Thyroid gland (tissue), 4 donors: ENCODE data around the gene TOX3.

Source experiments
- POLR2A ChIP-seq, 2 donors: fragments of 450-650 bp; IDR thresholded peaks; one replicate each; pipeline ENCODE4 v1.6.1; 2017; ENCODE audit warnings: antibody characterized with exemption in 2 of 2, mild to moderate bottlenecking in 2 of 2, moderate library complexity in 1 of 2
- TF ChIP-seq, protein P1 (sequence below), 6 experiments: fragments of 200-600 bp in 3 of 6; fragments of 450-650 bp in 3 of 6; sonication (generic) in 3 of 6; IDR thresholded peaks; one replicate each; pipeline ENCODE4 v1.5.1; 2016 to 2019; ENCODE audit warnings: antibody characterized with exemption in 6 of 6, mild to moderate bottlenecking in 2 of 6, inconsistent platforms in 1 of 6, moderate library complexity in 1 of 6

DNA sequence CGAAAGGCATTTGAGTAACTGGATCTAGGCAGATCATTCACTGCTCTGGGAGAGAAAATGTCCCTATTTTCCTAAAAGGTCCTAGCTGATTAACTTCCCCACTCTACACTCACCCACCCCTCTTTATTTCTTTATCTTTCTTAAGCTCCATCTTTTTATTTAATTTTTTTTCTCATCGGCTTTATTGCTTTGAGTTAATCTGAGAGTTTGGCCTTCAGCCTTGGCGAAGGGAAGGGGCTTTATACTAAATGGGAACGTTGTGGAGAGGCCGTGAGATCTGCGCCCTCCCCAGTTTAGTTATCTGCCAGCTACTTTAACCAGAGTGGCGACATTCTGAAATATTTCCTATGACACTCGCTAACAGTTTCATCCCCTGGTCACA lies 882 bp upstream of the TOX3 start:
- TF ChIP-seq, protein P1, sequence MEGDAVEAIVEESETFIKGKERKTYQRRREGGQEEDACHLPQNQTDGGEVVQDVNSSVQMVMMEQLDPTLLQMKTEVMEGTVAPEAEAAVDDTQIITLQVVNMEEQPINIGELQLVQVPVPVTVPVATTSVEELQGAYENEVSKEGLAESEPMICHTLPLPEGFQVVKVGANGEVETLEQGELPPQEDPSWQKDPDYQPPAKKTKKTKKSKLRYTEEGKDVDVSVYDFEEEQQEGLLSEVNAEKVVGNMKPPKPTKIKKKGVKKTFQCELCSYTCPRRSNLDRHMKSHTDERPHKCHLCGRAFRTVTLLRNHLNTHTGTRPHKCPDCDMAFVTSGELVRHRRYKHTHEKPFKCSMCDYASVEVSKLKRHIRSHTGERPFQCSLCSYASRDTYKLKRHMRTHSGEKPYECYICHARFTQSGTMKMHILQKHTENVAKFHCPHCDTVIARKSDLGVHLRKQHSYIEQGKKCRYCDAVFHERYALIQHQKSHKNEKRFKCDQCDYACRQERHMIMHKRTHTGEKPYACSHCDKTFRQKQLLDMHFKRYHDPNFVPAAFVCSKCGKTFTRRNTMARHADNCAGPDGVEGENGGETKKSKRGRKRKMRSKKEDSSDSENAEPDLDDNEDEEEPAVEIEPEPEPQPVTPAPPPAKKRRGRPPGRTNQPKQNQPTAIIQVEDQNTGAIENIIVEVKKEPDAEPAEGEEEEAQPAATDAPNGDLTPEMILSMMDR (IDR thresholded peaks at IDR 0.05), result no peak
- no peak for TF ChIP-seq POLR2A (IDR thresholded peaks at IDR 0.05)
